Measurements from ENCODE around the gene LRRFIP1. TPM values are rescaled to one million over a fixed set of nuclear protein-coding genes. Genes with fewer than 3 reads are reported as not detected.

The LRRFIP1 gene
- total RNA-seq, 2 experiments from 2014 or later, result 264 to 281 TPM

DNA sequence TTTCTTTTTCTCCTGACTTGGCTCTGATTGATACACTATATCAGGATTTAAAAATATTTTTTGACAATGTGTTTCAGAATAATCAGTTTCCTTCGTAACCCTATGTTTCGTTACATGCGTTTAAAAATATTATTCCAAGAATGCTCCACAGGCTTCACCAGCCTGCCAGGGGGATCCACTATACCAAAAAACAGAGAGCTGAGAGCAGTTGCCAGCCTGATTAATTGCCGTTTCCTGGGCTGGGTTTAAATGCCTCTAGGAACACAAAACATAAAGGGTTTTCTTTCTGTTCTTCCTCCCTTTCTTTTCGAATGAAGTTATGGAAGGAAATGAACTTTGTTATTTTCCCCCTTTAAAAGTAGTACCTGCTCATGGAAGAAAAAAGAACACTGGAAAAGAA is 47.9 kb downstream of the LRRFIP1 start:
- Mint-ChIP-seq H3K9me3 (no peaks in the 10 kb centered on the region), H3K36me3 (ENCODE audit: low read depth) (no peaks in the 10 kb centered on the region), H3K4me3 (peak overlapping the region; percentile 73), H3K27ac (peak overlapping the region; percentile 93), H3K4me1 (ENCODE audit: low read depth) (peaks cover 43% of the 10 kb centered on the region), H3K27me3 (no peaks in the 10 kb centered on the region)
- CTCF ChIA-PET, result interaction anchor here (1.0 to 9.1 kb wide), 7 partner anchors 10 to 69 kb away, joined by 3 to 142 read pairs (median 3); no protein-coding TSS in a partner anchor
- intact Hi-C loops (cut with micrococcal nuclease), result no loop called here
- TF ChIP-seq, protein P1, sequence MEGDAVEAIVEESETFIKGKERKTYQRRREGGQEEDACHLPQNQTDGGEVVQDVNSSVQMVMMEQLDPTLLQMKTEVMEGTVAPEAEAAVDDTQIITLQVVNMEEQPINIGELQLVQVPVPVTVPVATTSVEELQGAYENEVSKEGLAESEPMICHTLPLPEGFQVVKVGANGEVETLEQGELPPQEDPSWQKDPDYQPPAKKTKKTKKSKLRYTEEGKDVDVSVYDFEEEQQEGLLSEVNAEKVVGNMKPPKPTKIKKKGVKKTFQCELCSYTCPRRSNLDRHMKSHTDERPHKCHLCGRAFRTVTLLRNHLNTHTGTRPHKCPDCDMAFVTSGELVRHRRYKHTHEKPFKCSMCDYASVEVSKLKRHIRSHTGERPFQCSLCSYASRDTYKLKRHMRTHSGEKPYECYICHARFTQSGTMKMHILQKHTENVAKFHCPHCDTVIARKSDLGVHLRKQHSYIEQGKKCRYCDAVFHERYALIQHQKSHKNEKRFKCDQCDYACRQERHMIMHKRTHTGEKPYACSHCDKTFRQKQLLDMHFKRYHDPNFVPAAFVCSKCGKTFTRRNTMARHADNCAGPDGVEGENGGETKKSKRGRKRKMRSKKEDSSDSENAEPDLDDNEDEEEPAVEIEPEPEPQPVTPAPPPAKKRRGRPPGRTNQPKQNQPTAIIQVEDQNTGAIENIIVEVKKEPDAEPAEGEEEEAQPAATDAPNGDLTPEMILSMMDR (IDR thresholded peaks at IDR 0.05), result no peak
- POLR2A ChIA-PET, result interaction anchor here (1.6 to 10.5 kb wide), 5 partner anchors 9 to 27 kb away, joined by 4 to 154 read pairs (median 30); no protein-coding TSS in a partner anchor
- no peak for DNase-seq
- no peak for ATAC-seq

DNA sequence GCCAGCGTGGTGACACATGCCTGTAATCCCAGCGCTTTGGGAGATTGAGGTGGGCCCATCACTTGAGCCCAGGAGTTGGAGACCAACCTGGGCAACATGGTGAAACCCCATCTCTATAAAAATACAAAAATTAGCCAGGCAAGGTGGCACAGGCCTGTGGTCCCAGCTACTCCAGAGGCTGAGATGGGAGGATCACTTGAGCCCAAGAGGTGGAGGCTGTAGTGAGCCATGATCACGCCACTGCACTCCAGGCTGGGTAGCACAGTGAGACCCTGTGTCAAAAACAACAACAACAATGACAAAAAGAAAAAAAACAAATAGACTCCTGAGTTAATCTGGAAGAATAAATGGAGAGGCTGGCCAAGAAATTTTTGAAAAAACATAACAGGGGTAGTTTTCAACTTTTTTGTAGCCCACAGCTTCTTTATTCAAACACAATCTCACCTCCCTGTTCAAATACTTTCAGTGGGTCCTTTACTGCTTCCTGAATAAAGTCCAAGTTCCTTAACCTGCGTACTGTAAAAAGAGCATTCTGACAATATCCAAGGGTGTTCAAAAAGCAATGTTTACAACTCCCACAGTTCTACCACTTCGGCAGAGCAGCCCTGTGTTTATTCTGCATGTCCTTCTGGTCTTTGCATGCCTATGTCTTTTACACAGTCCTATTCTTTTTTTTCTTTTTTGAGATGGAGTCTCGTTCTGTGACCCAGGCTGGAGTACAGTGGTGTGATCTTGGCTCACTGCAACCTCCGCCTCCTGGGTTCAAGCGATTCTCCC is 53.5 kb downstream of the LRRFIP1 start:
- H3K27ac Mint-ChIP-seq, result no peak overlapping the region
- DNase-seq (no peak), ATAC-seq (no peak)
- no peaks in the 10 kb centered on the region for H3K27me3 Mint-ChIP-seq
- peaks cover 12% of the 10 kb centered on the region for H3K4me1 Mint-ChIP-seq (ENCODE audit: low read depth)
- CTCF ChIA-PET, result no interaction called here
- no peak overlapping the region for H3K4me3 Mint-ChIP-seq
- no peaks in the 10 kb centered on the region for H3K9me3 Mint-ChIP-seq
- TF ChIP-seq, protein P1 (IDR thresholded peaks at IDR 0.05), result no peak
- intact Hi-C loops (cut with micrococcal nuclease), result no loop called here
- no peaks in the 10 kb centered on the region for H3K36me3 Mint-ChIP-seq (ENCODE audit: low read depth)
- POLR2A ChIA-PET, result interaction anchor here (1.6 kb wide), 1 partner anchor 17 kb away, joined by 3 read pairs; no protein-coding TSS in a partner anchor

DNA sequence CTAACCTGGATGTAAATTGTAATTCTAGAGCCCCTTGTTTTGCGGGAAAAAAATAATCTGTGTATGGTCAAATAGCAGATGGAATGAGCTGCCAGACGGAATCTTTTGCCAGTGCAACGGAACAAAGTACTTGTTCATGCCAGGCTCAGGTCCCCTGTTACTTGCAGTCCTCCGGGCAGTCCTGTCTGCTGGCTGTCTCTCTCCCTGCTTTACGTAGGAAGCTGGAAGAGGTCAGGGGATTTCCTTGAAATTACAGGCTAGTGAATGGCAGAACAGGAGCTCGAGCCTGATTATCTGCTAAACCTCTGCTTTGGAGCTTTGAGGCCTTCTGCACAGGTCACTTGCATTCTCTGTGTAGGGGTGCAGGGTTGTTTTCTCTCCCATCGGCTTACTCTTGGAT is 54.8 kb downstream of the LRRFIP1 start:
- no peaks in the 10 kb centered on the region for H3K27me3 Mint-ChIP-seq
- CTCF ChIA-PET, result interaction anchor here (1.3 to 1.6 kb wide), 2 partner anchors 10 to 63 kb away, joined by 4 to 7 read pairs; no protein-coding TSS in a partner anchor
- ATAC-seq, result no peak
- H3K4me3 Mint-ChIP-seq, result no peak overlapping the region
- H3K27ac Mint-ChIP-seq, result no peak overlapping the region
- H3K4me1 Mint-ChIP-seq (ENCODE audit: low read depth), result peaks cover 10% of the 10 kb centered on the region
- intact Hi-C loops (cut with micrococcal nuclease), result no loop called here
- POLR2A ChIA-PET, result interaction anchor here (0.7 to 1.3 kb wide), 3 partner anchors 9 to 10 kb away, joined by 3 to 8 read pairs (median 4); no protein-coding TSS in a partner anchor
- no peak for DNase-seq
- TF ChIP-seq, protein P1 (IDR thresholded peaks at IDR 0.05), result no peak
- no peaks in the 10 kb centered on the region for H3K9me3 Mint-ChIP-seq
- no peaks in the 10 kb centered on the region for H3K36me3 Mint-ChIP-seq (ENCODE audit: low read depth)

DNA sequence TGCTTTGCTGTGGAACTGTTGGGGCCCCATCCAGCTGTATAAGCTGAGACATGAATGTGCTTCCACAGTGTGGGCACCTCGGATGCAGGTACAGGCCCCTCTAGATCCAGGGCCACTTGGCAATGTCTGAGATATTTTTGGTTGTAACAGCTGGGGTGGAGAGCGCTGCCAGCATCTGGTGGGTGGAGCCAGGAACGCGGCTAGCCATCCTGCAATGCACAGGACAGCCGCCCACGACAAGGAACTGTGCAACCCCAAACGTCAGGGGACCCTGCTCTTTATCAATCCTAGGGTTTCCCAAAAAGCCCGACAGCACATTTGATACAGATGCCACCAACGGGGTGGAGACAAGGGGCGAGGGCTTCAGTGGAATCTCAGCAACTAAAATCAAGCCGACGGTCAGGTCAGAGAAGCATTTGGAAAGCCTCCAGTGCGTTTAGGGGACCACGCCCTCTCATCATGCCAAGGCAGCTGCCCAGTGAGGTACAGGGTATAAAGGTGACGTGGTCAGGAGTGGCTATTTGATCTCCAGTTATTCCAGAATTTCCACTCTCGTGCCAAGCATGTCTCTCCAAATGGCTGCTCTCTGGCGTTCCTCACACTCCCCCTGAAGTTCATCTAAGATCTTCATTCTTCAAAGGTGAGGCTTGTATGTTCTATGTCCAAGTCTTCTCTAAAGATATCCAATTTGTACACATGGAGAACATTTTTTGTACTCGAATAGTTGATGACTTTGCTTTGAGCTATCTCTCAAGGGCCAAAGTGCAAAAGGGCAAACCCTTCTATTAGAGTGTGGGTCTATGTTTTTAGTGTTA is 55.7 kb downstream of the LRRFIP1 start:
- CTCF ChIA-PET, result interaction anchor here (0.9 to 1.6 kb wide), 3 partner anchors 9 to 62 kb away, joined by 4 to 7 read pairs (median 4); no protein-coding TSS in a partner anchor
- intact Hi-C loops (cut with micrococcal nuclease), result no loop called here
- Mint-ChIP-seq H3K9me3 (no peaks in the 10 kb centered on the region), H3K4me1 (ENCODE audit: low read depth) (peaks cover 15% of the 10 kb centered on the region), H3K4me3 (no peak overlapping the region), H3K27ac (no peak overlapping the region), H3K36me3 (ENCODE audit: low read depth) (no peaks in the 10 kb centered on the region), H3K27me3 (no peaks in the 10 kb centered on the region)
- POLR2A ChIA-PET, result interaction anchor here (0.7 to 1.4 kb wide), 6 partner anchors 8 to 583 kb away, joined by 3 to 8 read pairs (median 4); no protein-coding TSS in a partner anchor
- TF ChIP-seq, protein P1 (IDR thresholded peaks at IDR 0.05), result no peak
- no peak for DNase-seq
- ATAC-seq, result no peak

Measured in activated CD8-positive, alpha-beta T cell treated with anti-CD3 and anti-CD28 coated beads for 36 hours (primary cell).